K562 (cell line): Measurements from ENCODE around the gene FAM161A. TPM values are rescaled to one million over a fixed set of nuclear protein-coding genes. Genes with fewer than 3 reads are reported as not detected.

Experiments
- ELF2 ChIP-seq: fragments of 250-450 bp; sonication (Bioruptor Pico); IDR thresholded peaks from 2 replicates; pipeline ENCODE4 v1.5.0; 2021; ENCODE audit warnings: mild to moderate bottlenecking
- MCM2 ChIP-seq: fragments of 450-650 bp; IDR thresholded peaks from 2 replicates; pipeline ENCODE4 v1.6.1; 2017; ENCODE audit warnings: low read depth, mild to moderate bottlenecking
- NBN ChIP-seq: fragments of 450-650 bp; IDR thresholded peaks from 2 replicates; pipeline ENCODE4 v1.6.1; 2016; ENCODE audit warnings: low read depth, mild to moderate bottlenecking
- XRCC4 ChIP-seq: IDR thresholded peaks from one replicate; pipeline ENCODE4 v1.6.1; 2011; ENCODE audit not compliant: insufficient read depth, insufficient read length; ENCODE audit errors: extremely low read depth
- polyA plus RNA-seq, 8 experiments: library from polyadenylated mRNA; depleted of rRNA in 4 of 8; stranded (reverse) in 5 of 8; unstranded in 3 of 8; fragments of >200 nt; fragmentation: Nextera tagmentation in 2 of 8; fragmentation: Illumina TruSeq in 1 of 8; extraction: Ambion mirVana in 2 of 8; extraction: Trizol in 1 of 8; gene quantifications; 2 replicates each; pipeline versions ENCODE4 v1.2.1 to v1.2.3, GENCODE V29; 2011 to 2014; ENCODE audit warnings: inconsistent platforms in 1 of 8, missing spikeins in 1 of 8
- total RNA-seq, 7 experiments: library from RNA; depleted of rRNA in 6 of 7; stranded (reverse); fragments of >200 nt in 6 of 7; fragmentation: Illumina TruSeq in 2 of 7; extraction: Trizol in 2 of 7; gene quantifications; 2 replicates each; pipeline versions ENCODE4 v1.2.1 to v1.2.3, GENCODE V29; 2011 to 2021; ENCODE audit warnings: low replicate concordance in 1 of 7
- TF ChIP-seq, protein P1 (sequence below): fragments of 200-600 bp; sonication (generic); IDR thresholded peaks from one replicate; pipeline ENCODE4 v1.6.1; 2012; ENCODE audit warnings: mild to moderate bottlenecking, low read depth, low read length, inconsistent platforms
- TF ChIP-seq, protein P2 (sequence below): sonication (generic); formaldehyde crosslinking; IDR thresholded peaks from 2 replicates; pipeline ENCODE4 v1.8.0; 2022; ENCODE audit warnings: mild to moderate bottlenecking, missing genetic modification reagents
- TF ChIP-seq, protein P3 (sequence below): fragments of 250-450 bp; sonication (Bioruptor Pico); IDR thresholded peaks from 2 replicates; pipeline ENCODE4 v1.5.0; 2021; ENCODE audit warnings: mild to moderate bottlenecking, borderline replicate concordance

Gene FAM161A
- total and polyA plus RNA-seq, 9 of the 15 experiments (the other 6 are each of a cell fraction or from before 2014, with no cell fraction given) = 0.27 to 1.4 (median 0.80) TPM

DNA sequence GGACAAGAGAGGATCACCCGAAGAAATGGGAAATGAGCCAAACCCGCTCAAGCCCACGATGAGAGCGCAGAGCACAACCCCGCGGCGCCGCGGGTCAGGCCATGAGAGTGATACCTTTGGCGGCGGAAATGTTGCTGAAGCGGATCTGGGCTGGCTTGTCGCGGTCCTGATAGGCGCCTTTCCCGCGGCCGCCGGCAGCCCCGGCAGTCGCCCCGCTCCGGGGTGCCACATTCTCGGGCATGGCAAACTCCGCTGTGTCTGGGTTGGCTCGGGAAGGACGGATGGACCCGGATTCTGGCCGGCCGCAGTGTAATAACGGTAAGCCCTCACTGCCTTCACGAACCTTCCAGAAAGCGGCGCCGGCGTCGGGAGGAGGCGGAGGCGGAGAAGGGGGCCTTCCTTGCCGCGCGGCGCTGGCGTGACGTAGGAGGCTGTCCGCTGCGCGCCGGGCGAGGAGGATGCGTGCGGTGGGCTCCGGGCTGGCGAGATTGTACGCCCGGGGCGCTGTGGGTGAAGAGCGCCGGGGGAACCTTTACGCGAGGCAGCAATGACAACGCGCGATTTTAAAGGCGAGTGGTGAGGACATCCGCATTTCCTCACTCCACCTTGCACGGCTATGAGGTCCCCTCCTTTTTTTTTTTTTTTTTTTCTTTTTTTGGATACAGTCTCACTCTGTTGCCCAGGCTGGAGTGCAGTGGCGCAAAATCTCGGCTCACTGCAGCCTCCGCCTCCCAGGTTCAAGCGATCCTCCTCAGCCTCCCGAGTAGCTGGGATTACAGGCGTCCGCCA, 34.6 kb upstream of the FAM161A start, which contains the start of gene CCT4 (continued):
- TF ChIP-seq, protein P1, sequence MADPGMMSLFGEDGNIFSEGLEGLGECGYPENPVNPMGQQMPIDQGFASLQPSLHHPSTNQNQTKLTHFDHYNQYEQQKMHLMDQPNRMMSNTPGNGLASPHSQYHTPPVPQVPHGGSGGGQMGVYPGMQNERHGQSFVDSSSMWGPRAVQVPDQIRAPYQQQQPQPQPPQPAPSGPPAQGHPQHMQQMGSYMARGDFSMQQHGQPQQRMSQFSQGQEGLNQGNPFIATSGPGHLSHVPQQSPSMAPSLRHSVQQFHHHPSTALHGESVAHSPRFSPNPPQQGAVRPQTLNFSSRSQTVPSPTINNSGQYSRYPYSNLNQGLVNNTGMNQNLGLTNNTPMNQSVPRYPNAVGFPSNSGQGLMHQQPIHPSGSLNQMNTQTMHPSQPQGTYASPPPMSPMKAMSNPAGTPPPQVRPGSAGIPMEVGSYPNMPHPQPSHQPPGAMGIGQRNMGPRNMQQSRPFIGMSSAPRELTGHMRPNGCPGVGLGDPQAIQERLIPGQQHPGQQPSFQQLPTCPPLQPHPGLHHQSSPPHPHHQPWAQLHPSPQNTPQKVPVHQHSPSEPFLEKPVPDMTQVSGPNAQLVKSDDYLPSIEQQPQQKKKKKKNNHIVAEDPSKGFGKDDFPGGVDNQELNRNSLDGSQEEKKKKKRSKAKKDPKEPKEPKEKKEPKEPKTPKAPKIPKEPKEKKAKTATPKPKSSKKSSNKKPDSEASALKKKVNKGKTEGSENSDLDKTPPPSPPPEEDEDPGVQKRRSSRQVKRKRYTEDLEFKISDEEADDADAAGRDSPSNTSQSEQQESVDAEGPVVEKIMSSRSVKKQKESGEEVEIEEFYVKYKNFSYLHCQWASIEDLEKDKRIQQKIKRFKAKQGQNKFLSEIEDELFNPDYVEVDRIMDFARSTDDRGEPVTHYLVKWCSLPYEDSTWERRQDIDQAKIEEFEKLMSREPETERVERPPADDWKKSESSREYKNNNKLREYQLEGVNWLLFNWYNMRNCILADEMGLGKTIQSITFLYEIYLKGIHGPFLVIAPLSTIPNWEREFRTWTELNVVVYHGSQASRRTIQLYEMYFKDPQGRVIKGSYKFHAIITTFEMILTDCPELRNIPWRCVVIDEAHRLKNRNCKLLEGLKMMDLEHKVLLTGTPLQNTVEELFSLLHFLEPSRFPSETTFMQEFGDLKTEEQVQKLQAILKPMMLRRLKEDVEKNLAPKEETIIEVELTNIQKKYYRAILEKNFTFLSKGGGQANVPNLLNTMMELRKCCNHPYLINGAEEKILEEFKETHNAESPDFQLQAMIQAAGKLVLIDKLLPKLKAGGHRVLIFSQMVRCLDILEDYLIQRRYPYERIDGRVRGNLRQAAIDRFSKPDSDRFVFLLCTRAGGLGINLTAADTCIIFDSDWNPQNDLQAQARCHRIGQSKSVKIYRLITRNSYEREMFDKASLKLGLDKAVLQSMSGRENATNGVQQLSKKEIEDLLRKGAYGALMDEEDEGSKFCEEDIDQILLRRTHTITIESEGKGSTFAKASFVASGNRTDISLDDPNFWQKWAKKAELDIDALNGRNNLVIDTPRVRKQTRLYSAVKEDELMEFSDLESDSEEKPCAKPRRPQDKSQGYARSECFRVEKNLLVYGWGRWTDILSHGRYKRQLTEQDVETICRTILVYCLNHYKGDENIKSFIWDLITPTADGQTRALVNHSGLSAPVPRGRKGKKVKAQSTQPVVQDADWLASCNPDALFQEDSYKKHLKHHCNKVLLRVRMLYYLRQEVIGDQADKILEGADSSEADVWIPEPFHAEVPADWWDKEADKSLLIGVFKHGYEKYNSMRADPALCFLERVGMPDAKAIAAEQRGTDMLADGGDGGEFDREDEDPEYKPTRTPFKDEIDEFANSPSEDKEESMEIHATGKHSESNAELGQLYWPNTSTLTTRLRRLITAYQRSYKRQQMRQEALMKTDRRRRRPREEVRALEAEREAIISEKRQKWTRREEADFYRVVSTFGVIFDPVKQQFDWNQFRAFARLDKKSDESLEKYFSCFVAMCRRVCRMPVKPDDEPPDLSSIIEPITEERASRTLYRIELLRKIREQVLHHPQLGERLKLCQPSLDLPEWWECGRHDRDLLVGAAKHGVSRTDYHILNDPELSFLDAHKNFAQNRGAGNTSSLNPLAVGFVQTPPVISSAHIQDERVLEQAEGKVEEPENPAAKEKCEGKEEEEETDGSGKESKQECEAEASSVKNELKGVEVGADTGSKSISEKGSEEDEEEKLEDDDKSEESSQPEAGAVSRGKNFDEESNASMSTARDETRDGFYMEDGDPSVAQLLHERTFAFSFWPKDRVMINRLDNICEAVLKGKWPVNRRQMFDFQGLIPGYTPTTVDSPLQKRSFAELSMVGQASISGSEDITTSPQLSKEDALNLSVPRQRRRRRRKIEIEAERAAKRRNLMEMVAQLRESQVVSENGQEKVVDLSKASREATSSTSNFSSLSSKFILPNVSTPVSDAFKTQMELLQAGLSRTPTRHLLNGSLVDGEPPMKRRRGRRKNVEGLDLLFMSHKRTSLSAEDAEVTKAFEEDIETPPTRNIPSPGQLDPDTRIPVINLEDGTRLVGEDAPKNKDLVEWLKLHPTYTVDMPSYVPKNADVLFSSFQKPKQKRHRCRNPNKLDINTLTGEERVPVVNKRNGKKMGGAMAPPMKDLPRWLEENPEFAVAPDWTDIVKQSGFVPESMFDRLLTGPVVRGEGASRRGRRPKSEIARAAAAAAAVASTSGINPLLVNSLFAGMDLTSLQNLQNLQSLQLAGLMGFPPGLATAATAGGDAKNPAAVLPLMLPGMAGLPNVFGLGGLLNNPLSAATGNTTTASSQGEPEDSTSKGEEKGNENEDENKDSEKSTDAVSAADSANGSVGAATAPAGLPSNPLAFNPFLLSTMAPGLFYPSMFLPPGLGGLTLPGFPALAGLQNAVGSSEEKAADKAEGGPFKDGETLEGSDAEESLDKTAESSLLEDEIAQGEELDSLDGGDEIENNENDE = no peak
- TF ChIP-seq, protein P2, sequence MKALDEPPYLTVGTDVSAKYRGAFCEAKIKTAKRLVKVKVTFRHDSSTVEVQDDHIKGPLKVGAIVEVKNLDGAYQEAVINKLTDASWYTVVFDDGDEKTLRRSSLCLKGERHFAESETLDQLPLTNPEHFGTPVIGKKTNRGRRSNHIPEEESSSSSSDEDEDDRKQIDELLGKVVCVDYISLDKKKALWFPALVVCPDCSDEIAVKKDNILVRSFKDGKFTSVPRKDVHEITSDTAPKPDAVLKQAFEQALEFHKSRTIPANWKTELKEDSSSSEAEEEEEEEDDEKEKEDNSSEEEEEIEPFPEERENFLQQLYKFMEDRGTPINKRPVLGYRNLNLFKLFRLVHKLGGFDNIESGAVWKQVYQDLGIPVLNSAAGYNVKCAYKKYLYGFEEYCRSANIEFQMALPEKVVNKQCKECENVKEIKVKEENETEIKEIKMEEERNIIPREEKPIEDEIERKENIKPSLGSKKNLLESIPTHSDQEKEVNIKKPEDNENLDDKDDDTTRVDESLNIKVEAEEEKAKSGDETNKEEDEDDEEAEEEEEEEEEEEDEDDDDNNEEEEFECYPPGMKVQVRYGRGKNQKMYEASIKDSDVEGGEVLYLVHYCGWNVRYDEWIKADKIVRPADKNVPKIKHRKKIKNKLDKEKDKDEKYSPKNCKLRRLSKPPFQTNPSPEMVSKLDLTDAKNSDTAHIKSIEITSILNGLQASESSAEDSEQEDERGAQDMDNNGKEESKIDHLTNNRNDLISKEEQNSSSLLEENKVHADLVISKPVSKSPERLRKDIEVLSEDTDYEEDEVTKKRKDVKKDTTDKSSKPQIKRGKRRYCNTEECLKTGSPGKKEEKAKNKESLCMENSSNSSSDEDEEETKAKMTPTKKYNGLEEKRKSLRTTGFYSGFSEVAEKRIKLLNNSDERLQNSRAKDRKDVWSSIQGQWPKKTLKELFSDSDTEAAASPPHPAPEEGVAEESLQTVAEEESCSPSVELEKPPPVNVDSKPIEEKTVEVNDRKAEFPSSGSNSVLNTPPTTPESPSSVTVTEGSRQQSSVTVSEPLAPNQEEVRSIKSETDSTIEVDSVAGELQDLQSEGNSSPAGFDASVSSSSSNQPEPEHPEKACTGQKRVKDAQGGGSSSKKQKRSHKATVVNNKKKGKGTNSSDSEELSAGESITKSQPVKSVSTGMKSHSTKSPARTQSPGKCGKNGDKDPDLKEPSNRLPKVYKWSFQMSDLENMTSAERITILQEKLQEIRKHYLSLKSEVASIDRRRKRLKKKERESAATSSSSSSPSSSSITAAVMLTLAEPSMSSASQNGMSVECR (CRISPR knock-in tag) = peak; percentile 88
- TF ChIP-seq XRCC4 (no peak), NBN (peak; percentile 82), MCM2 (no peak), ELF2 (CRISPR knock-in tag) (peak; percentile 81)
- TF ChIP-seq, protein P3, sequence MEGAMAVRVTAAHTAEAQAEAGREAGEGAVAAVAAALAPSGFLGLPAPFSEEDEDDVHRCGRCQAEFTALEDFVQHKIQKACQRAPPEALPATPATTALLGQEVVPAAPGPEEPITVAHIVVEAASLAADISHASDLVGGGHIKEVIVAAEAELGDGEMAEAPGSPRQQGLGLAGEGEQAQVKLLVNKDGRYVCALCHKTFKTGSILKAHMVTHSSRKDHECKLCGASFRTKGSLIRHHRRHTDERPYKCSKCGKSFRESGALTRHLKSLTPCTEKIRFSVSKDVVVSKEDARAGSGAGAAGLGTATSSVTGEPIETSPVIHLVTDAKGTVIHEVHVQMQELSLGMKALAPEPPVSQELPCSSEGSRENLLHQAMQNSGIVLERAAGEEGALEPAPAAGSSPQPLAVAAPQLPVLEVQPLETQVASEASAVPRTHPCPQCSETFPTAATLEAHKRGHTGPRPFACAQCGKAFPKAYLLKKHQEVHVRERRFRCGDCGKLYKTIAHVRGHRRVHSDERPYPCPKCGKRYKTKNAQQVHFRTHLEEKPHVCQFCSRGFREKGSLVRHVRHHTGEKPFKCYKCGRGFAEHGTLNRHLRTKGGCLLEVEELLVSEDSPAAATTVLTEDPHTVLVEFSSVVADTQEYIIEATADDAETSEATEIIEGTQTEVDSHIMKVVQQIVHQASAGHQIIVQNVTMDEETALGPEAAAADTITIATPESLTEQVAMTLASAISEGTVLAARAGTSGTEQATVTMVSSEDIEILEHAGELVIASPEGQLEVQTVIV (CRISPR knock-in tag) = no peak
